CD4-positive, alpha-beta T cell treated with Interleukin-6 at 100 ng/mL for 8 hours (primary cell): Measurements from ENCODE around the gene DIO2.

Experiments
- DNase-seq: peaks from one replicate; pipeline ENCODE4 v3.0.0-alpha.2; 2020; ENCODE audit warnings: mixed read lengths, low spot score

Gene DIO2

GRCh38 chr14:80211153-80212022, at the start of gene DIO2:
TSS of gene DIO2 (minus strand) at chr14:80211504. CDS start at chr14:80211472, 32 bp downstream.
- no peak for DNase-seq

- no peak for DNase-seq
Observed at GRCh38 chr14:80260645-80261044, 49.3 kb upstream of the DIO2 start.

DNA sequence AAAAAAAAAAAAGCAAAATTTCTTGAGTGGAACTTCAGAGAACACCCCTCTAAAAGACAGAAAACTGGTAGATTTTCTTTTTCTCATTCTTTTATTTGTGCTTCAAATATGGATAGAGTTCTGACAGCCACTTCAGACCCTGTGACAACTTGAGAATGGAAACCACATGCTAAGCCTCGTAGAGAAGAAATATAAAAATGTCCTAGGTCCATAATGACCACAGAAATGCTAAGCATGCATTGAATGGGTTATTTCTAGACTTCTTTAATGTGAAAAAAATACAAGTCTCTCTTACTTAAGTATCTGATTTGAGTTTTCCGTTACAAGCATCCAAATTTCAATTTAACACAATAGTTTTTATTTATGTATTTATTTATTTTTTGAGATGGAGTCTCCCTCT, 28.3 kb upstream of the DIO2 start:
- DNase-seq: no peak

DNA sequence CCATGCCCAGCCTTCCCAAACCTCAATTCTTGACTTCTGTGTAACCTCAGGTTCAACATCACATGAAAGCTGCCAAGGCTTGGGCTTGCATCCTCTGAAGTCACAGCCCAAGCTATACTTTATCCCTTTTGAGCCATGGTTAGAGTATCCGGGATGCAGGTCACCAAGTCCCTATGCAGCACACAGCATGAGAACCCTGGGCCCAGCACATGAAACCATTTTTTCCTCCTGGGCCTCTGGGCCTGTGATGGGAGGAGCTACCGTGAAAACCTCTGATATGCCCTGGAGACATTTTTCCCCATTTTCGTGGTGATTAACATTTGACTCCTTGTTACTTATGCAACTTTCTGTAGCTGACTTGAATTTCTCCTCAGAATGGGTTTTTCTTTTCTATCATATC, 25.8 kb upstream of the DIO2 start:
- DNase-seq: no peak

GRCh38 chr14:80233470-80234089, 22.3 kb upstream of the DIO2 start:
- DNase-seq: no peak

DNA sequence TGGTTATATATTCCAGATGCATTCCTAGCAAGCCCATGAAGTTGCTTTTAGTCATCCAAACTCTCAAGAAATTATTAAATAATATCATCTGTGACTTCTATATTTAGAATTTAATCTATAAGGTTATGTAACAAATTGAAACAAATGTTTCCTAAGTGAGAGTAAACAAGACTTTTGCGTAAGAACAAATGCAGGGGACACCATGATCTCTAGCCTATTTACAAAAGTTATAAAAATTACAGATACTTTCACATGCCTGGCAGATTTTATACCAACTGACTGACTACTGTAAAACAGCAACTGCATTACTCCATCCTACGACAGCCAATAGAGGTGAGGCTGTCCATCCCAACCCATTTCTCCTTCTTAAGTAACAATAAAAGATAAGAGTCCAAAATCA, 20.4 kb upstream of the DIO2 start:
- no peak for DNase-seq

GRCh38 chr14:80223696-80224465, 12.6 kb upstream of the DIO2 start:
- DNase-seq: no peak

DNA sequence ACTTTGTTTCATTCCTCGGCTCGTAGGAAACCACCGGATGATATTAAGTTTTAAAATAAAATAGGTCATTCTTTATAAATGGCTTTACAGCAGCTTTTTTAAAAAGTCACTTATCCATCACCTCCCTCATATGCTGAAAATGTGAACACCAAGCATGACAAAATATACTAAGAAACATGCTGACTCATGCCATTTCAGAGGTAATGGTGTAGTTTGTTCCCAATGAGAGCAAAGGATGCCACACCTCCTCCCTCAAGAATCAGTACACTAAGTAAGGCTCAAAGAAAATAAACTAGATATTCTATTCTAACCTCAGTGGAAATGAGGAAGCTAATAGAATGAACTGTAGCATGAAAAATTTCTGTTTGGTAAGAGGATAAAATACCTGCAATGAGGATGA, 5.5 kb upstream of the DIO2 start:
- DNase-seq: no peak

DNA sequence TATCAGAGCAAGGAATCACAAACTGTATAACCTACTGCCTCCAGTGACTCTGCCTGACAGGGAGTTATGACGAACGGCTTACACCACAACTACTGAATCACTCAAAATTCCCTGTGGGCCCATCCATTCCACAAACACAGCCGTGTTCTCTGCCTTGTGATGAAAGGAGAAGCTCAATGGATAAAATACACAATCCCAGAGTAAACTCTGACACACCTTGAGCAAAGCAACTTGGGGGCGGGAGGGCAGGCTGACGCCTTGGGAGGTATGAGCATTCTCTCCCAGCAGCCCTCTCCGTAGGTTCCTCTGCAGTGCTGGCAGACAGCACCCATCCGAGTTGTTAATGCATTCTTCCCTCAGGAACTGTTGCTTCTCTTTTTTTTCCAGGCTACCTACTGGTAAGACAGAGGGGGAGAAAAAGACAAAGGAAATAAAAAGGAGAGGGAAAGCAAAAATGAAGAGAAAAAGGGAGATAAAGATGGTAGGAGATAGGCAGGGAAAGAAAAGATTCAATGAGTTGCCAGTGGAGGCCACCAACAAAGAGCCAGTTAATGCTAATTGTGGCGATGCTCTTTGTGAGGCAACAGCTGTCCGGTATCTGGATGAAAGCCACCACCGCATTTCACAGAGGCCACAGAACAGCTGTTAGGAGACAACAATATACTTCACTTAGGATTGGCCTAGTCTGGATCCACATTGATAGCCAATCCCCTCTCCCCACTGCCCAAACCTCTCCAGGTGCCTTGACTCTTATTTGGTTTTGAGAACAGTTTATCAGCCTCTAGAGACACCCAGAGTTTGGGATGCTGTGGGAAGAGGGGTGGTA, 4.7 kb upstream of the DIO2 start:
- no peak for DNase-seq

GRCh38 chr14:80215081-80215480, 3.8 kb upstream of the DIO2 start:
- no peak for DNase-seq

DNA sequence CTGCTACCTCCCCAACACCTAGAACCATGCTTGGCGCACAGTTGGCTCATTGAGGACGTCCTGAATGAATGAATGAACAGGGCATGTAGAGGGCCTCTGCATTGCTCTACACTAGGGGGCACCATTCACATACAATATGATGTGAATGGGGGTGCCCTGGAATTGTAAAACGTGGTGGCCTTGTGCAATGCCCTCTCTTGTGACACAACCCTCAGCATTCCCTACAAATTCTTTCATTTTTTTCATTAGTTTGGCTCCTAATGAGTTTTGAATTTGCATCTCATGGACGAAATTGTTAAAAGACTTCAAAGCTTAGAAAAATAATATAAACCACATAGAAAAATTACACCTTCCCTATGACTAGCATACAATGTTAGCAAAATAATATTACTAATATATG, 2.3 kb upstream of the DIO2 start:
- no peak for DNase-seq

- no peak for DNase-seq
Observed at GRCh38 chr14:80212023-80212397, 706 bp upstream of the DIO2 start.

DNA sequence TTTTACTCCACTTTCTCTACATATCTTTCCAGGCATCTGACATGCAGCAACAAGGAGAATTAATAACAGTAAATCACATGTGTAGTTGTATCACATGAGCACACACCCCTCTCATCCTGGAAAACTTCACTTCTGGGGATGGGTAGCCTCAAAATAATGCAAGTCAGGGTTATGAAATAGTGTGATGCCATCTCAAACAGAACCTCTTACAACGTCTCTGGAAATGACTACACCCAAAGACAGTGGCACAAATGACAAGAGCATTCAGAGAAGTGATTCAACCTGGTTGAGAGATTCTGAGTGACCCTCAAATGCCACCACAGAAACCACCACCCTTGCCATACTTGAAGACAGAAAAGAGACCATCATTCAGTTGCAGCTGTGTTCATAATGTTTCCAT, 2.8 kb downstream of the DIO2 start:
- DNase-seq: no peak

- no peak for DNase-seq
Observed at GRCh38 chr14:80206351-80207080, 4.8 kb downstream of the DIO2 start.

DNA sequence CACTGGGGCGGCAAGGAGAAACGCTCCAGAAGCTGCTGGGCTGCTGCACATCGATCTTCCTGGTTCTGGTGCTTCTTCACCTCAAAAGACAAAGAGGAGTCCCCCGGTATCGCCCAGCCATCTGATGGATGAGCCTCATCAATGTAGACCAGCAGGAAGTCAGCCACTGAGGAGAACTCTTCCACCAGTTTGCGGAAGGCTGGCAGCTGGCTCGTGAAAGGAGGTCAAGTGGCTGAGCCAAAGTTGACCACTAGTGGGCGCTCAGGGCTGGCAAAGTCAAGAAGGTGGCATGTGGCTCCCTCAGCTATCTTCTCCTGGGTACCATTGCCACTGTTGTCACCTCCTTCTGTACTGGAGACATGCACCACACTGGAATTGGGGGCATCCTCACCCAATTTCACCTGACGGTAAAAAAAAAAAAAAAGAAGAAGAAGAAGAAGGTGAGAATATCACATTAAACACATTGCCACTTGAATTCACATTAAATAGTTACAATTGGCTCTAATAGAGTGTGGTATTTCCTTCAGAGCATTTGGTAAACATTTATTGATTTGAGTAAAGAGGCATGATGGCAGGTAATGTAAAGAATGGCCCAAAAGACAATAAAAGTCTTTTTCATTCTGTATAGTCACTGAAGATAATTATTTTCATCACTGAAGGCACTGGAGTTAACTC, 8.3 kb downstream of the DIO2 start:
- no peak for DNase-seq

DNA sequence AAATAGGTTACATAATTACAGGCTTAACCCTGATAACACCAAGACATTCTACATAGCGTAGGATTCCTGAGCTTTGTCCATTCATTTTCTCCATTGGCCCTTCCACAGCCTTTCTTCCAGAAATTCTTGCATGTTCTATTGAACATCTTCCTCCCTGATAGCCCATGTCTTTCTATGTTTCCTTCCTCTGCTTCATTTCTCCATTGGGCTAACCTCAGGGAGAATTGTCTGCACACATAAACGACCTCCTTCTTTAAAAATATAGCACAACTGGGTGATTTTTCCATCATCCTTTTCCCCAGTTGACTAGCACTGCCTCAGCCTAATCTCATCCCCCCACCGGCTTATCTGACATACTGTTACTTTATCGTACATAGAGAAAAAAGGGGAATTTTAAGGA, 11.2 kb downstream of the DIO2 start:
- DNase-seq: no peak

DNA sequence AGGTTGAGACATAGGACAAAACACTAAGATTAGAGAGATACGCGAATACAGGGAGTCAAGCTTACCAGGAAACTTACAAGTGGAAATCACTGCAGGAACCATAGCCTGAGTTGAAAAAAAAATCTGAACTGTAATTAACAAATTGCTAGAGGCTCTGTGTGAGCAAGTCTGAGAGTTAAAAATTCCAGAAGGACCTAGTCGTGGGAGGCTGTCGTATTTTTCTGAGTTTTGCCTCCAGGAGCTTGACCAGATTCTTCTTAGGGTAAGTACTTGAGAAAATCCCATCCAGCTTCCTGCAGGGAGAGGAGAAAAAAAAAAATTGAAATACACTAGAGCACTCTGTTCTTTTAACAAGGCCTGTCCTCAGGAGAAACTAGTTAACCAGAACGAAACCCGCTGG, 22.7 kb downstream of the DIO2 start:
- no peak for DNase-seq

DNA sequence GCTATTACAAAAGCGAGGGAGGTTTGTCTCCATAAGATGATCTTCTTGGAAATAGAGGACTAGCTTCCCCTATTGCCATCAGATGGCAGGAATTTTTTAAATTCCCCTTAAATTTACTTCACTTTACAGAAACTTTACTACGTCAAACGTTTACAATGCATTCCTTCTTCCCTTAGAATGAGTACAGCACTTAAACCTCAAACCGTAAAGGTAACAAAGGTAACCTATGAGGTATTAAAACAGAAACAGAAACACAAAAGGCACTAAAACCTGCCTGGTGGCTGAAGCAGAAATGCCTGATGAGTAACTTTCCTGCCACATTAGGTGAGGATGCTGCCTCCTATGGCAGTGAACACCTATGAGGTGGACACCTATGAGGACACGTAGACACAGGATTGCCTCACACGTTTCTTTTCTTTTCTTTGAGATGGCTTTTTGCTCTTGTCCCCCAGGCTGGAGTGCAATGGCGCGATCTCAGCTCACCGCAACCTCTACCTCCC, 25.0 kb downstream of the DIO2 start:
- DNase-seq: no peak

- DNase-seq: no peak
Observed at GRCh38 chr14:80176893-80177292, 34.4 kb downstream of the DIO2 start.

DNA sequence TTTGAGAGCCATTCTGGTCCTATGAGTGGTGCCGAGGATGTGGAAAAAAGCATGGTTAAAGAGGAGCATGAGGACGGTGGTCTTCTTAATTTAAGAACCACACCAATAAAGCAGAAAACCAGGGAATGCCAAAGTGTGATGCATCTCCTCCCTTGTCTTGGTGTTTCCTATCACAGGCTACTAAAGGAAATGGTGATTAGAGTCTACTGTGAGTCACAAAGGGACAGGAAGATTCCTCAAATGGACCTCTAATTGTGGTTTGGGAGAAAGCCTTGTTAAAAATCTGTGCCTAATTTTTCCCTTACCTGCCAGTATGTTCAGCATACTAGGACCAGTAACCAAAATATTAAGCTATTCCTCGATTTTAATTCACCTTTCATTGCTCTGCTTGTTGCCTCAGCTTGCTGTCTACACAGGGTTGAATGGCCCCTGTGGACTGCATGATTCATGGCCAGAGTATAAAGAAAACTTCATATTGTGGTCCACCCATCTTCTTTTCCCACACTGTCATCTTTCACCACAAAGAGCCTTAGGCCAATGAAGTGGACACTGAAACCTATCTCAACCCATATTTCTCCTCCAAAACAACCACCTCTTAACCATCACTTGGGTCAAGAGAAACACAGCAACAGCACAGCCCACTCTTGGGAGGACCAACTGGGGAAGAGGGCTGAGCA, 38.8 kb downstream of the DIO2 start:
- DNase-seq: no peak
